ENCODE measurements around the gene WWC1.

WWC1 gene

DNA sequence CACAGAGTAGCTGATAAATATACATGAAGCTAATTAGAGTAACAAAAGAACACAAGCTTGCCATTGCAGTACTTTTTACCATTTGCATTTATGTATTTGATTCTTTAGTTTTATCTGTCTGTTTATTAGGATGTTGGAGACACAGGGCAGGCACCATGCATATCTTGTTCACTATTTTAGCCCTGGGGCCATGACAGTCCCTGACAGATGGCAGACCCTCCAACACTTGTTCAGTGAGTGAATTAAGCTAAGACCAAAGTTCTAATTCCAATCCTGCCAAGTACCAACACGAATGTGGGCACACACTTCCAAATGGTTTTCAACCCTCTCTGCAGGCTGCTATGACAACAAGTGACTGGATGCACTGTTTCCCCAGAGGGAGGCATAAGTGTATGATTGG, 182.9 kb downstream of the WWC1 start:
- no peak overlapping the region for H3K4me3 ChIP-seq (replicated peaks; ENCODE audit: low read depth, low read length)
- H3K27me3 ChIP-seq (replicated peaks; ENCODE audit: control insufficient read depth, insufficient read depth, low read length) = no peaks in the 10 kb centered on the region
- DNase-seq (ENCODE audit: extremely low read depth, insufficient read length) = no peak
- H3K36me3 ChIP-seq (ENCODE audit: control insufficient read depth, insufficient read depth, low read length) = no peaks in the 10 kb centered on the region
- TF ChIP-seq, protein P1, sequence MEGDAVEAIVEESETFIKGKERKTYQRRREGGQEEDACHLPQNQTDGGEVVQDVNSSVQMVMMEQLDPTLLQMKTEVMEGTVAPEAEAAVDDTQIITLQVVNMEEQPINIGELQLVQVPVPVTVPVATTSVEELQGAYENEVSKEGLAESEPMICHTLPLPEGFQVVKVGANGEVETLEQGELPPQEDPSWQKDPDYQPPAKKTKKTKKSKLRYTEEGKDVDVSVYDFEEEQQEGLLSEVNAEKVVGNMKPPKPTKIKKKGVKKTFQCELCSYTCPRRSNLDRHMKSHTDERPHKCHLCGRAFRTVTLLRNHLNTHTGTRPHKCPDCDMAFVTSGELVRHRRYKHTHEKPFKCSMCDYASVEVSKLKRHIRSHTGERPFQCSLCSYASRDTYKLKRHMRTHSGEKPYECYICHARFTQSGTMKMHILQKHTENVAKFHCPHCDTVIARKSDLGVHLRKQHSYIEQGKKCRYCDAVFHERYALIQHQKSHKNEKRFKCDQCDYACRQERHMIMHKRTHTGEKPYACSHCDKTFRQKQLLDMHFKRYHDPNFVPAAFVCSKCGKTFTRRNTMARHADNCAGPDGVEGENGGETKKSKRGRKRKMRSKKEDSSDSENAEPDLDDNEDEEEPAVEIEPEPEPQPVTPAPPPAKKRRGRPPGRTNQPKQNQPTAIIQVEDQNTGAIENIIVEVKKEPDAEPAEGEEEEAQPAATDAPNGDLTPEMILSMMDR (IDR thresholded peaks at IDR 0.05; ENCODE audit: insufficient read depth, low read length, poor library complexity, severe bottlenecking) = no peak

DNA sequence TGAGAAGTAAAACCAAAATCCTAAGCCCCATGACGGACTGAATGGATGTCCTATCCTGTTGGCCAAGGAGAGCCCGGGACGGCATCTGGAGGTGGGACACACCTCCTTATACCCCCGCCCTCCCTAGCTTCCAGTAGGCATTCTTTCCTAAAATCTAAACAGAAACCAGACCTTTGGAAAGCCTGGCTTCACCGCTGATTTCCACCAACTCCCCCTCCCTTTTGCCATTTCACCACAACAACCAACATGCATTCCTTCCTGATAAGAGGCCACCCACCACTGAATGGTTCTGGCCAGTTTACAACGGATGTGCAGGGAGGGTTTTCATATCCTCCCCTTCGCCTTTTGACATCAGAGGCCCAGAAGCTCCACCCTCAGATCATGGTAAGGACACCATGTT, 185.6 kb downstream of the WWC1 start:
- Histone ChIP-seq H3K27me3 (replicated peaks; ENCODE audit: control insufficient read depth, insufficient read depth, low read length) (no peaks in the 10 kb centered on the region), H3K4me3 (replicated peaks; ENCODE audit: low read depth, low read length) (no peak overlapping the region), H3K36me3 (ENCODE audit: control insufficient read depth, insufficient read depth, low read length) (no peaks in the 10 kb centered on the region)
- no peak for DNase-seq (ENCODE audit: extremely low read depth, insufficient read length)
- TF ChIP-seq, protein P1 (IDR thresholded peaks at IDR 0.05; ENCODE audit: insufficient read depth, low read length, poor library complexity, severe bottlenecking) = no peak

DNA sequence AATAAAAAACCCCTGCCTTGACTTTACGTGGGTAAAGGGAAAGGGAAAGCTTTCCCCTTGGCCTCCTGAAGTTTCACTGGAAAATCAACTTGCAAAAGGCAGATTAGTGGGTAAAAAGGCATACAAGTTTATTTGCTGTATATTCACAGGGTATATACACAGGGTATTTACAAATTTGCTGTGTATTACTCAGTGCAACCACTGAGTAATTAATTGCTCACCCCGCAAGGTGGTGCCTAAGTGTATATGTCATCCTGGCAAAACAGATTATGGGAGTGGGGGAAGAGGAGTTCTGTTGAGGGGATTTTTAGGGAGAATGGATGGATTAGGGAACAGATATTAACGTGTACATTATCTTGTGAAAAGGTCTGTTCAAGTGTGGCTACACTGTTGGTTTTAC, 187.7 kb downstream of the WWC1 start:
- H3K27me3 ChIP-seq (replicated peaks; ENCODE audit: control insufficient read depth, insufficient read depth, low read length) = no peaks in the 10 kb centered on the region
- no peaks in the 10 kb centered on the region for H3K36me3 ChIP-seq (ENCODE audit: control insufficient read depth, insufficient read depth, low read length)
- TF ChIP-seq, protein P1 (IDR thresholded peaks at IDR 0.05; ENCODE audit: insufficient read depth, low read length, poor library complexity, severe bottlenecking) = no peak
- no peak overlapping the region for H3K4me3 ChIP-seq (replicated peaks; ENCODE audit: low read depth, low read length)
- no peak for DNase-seq (ENCODE audit: extremely low read depth, insufficient read length)

DNA sequence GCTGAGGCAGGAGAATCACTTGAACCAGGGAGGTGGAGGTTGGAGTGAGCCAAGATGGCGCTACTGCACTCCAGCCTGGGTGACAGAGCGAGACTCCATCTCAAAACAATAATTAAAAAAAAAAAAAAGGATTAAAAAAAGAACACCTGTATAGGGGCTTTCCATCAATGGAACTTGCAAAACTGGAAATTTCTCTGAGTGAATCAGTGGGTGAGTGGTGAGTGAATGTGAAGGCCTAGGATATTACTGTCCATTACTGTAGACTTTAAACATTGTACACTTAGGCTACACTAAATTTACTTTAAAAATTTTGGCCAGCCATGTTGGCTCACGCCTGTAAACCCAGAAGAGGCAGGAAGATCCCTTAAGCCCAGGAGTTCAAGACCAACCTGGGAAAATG, 189.2 kb downstream of the WWC1 start:
- no peaks in the 10 kb centered on the region for H3K27me3 ChIP-seq (replicated peaks; ENCODE audit: control insufficient read depth, insufficient read depth, low read length)
- H3K36me3 ChIP-seq (ENCODE audit: control insufficient read depth, insufficient read depth, low read length) = no peaks in the 10 kb centered on the region
- no peak overlapping the region for H3K4me3 ChIP-seq (replicated peaks; ENCODE audit: low read depth, low read length)
- TF ChIP-seq, protein P1 (IDR thresholded peaks at IDR 0.05; ENCODE audit: insufficient read depth, low read length, poor library complexity, severe bottlenecking) = no peak
- no peak for DNase-seq (ENCODE audit: extremely low read depth, insufficient read length)

DNA sequence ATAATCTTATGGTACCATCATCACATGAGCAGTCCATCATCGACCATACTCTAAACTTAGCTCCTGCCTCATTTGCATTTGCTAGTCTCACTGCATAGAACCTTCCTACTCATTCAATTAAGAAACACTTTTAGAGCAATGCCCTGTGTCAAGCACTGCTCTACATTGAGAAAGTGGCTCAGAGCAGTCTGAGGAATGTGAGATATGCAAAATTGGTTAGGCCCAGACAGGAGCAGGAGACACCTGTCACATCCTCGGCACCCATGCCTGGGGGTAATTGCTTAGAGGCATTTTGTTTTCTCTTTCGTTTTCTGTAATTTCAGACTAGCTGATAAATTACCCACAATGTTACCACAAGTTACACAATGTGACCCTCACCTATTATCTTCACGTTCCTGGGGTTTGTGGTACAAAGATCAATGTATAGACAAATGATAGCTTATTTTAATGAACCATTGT, 189.9 kb downstream of the WWC1 start:
- no peaks in the 10 kb centered on the region for H3K36me3 ChIP-seq (ENCODE audit: control insufficient read depth, insufficient read depth, low read length)
- DNase-seq (ENCODE audit: extremely low read depth, insufficient read length) = peak; percentile 51
- no peaks in the 10 kb centered on the region for H3K27me3 ChIP-seq (replicated peaks; ENCODE audit: control insufficient read depth, insufficient read depth, low read length)
- TF ChIP-seq, protein P1 (IDR thresholded peaks at IDR 0.05; ENCODE audit: insufficient read depth, low read length, poor library complexity, severe bottlenecking) = no peak
- H3K4me3 ChIP-seq (replicated peaks; ENCODE audit: low read depth, low read length) = no peak overlapping the region

DNA sequence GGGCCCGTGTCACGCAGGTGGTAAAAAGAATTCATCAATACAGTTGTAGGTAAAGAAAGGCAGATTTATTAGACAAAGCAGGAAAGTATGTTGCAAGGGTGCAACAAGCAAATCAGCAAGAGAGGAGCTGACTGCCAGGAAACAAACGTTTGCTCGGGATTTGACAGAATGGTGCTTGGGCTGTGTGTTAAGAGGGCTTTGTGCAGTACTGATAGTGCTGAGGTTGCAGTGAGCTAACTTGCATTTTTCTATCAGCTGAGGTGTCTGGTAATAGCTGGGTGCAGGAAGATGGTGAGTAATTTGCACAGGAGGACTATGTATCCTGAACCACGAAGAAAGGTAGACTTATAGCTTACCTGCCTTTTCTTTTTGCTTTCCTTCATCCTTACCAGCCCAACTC, 190.9 kb downstream of the WWC1 start:
- no peaks in the 10 kb centered on the region for H3K36me3 ChIP-seq (ENCODE audit: control insufficient read depth, insufficient read depth, low read length)
- no peak overlapping the region for H3K4me3 ChIP-seq (replicated peaks; ENCODE audit: low read depth, low read length)
- TF ChIP-seq, protein P1 (IDR thresholded peaks at IDR 0.05; ENCODE audit: insufficient read depth, low read length, poor library complexity, severe bottlenecking) = no peak
- H3K27me3 ChIP-seq (replicated peaks; ENCODE audit: control insufficient read depth, insufficient read depth, low read length) = no peaks in the 10 kb centered on the region
- no peak for DNase-seq (ENCODE audit: extremely low read depth, insufficient read length)

Measured in GM06990 (cell line).